Chondrocyte (in vitro differentiated cells): ENCODE data around the gene FGF22. TPM values are rescaled to one million over a fixed set of nuclear protein-coding genes. Genes with fewer than 3 reads are reported as not detected.
A peak's percentile ranks its signal among the peaks of the same experiment; 100 is the strongest.

Source experiments
- DNase-seq: peaks from one replicate; pipeline ENCODE4 v3.0.0; 2021; ENCODE audit warnings: mixed read lengths, low spot score
- H3K27ac Mint-ChIP-seq: one replicate; pipeline ENCODE4 v1.8.0; 2021; ENCODE audit warnings: mild to moderate bottlenecking, moderate library complexity, mixed read lengths; ENCODE audit not compliant: unreplicated experiment
- H3K27me3 Mint-ChIP-seq: 2 replicates; pipeline ENCODE4 v1.8.0; 2021; ENCODE audit warnings: low read depth, mixed read lengths
- H3K36me3 Mint-ChIP-seq: 2 replicates; pipeline ENCODE4 v1.8.0; 2021; ENCODE audit warnings: low read depth, mixed read lengths
- H3K4me1 Mint-ChIP-seq: 2 replicates; pipeline ENCODE4 v1.8.0; 2021; ENCODE audit warnings: low read depth, mild to moderate bottlenecking, mixed read lengths
- H3K4me3 Mint-ChIP-seq: one replicate; pipeline ENCODE4 v1.8.0; 2021; ENCODE audit warnings: mild to moderate bottlenecking, moderate library complexity, mixed read lengths; ENCODE audit not compliant: unreplicated experiment
- H3K9me3 Mint-ChIP-seq: 2 replicates; pipeline ENCODE4 v1.8.0; 2021; ENCODE audit warnings: low read depth, mixed read lengths
- CTCF ChIP-seq: fragments of 200-600 bp; sonication (generic); IDR thresholded peaks from 2 replicates; pipeline ENCODE4 v1.5.0; 2021; ENCODE audit warnings: antibody characterized with exemption, mild to moderate bottlenecking, moderate library complexity
- total RNA-seq: library from RNA; stranded (reverse); gene quantifications from 3 replicates; pipeline ENCODE4 v1.2.1, GENCODE V29; 2021

Gene FGF22
- total RNA-seq, 1 donor from 2014 or later: not detected

DNA sequence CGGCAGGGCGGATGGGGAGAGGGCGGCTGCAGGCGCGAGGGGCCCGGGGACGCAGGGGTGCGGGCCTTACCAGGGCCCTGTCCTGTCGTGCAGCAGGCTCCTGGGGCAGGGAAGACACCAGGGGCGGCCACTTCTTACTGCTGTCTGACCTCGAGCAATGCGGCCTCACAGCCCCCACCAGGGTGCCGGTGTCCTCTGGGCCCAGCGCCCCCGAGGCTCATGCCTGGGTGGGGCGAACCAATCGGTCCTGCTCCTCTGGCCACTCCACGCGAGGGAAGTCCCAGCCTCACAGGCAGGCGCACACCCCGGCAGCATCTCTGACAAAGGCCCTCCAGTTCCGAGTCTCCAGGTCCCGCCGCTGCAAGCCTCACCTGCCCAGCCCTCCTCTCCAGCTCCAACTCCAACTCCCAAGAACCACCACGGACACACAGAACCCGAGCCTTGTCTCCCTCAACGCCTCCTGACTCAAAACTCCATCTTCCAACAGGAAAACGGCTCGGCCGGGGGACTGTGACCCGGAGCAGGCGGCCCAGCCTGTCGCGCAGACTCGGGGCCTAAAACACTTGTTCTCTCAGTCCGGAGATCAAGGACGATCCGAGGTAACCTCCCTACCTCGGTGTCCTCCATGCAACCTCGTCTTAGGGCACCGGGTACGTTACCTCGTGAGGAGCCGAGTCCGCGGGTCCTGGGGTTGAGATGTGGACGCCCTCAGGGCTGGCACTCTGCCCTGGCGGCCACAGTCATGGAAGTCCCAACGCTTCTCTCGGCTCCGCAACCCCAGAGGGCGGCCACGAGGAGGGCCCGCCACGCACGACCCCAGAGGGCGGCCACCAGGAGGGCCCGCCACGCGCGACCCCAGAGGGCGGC is 6.5 kb downstream of the FGF22 start:
- H3K27me3 Mint-ChIP-seq: no peaks in the 10 kb centered on the region
- H3K4me3 Mint-ChIP-seq: no peak overlapping the region
- no peaks in the 10 kb centered on the region for H3K9me3 Mint-ChIP-seq
- no peak for TF ChIP-seq CTCF
- peak; percentile 90 for DNase-seq
- H3K4me1 Mint-ChIP-seq: no peaks in the 10 kb centered on the region
- peaks cover 8% of the 10 kb centered on the region for H3K36me3 Mint-ChIP-seq
- no peak overlapping the region for H3K27ac Mint-ChIP-seq

GRCh38 chr19:646779-647565 is 7.3 kb downstream of the FGF22 start:
- H3K27ac Mint-ChIP-seq: no peak overlapping the region
- H3K9me3 Mint-ChIP-seq: no peaks in the 10 kb centered on the region

DNA sequence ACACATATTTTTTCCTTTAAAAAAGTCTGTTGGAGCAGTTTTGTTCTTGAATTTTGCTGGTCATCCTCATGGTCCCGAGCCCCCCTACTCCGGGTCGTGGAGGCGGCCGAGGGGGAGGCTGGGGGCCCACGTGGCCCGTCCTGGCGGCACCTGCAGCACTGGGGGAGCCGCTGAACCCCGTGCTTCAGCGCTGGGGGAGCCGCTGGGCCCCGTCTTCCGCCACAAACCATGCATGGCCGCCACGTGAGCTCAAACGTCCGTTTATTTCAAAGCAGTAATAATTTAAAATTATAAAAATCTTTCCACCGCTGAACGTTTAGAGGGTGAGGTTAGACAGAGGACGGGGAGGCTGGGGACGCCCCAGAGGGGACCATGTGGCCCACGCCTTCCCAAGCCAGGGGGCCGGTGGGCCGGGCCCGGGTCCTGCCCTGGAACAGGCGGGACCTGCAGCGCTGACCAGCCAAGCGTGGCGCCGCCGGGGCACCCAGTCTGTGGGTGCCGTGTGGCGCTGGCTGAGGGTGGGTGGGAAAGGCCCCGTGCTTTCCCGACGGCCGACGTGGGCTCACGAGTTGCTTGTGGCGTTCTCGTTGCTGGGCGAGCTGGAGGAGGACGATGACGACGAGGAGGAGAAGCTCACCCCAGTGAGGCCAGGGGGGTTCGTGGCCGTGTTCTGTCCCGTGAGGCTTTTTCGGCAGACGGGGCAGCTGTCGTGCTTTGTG is 8.0 kb downstream of the FGF22 start:
- no peak for TF ChIP-seq CTCF
- Mint-ChIP-seq H3K4me3 (no peak overlapping the region), H3K36me3 (peaks cover 8% of the 10 kb centered on the region), H3K27ac (no peak overlapping the region), H3K27me3 (no peaks in the 10 kb centered on the region), H3K9me3 (no peaks in the 10 kb centered on the region), H3K4me1 (no peaks in the 10 kb centered on the region)
- DNase-seq: no peak

More at GRCh38 chr19:646779-647565, 7.3 kb downstream of the FGF22 start:
- H3K27me3 Mint-ChIP-seq: no peaks in the 10 kb centered on the region
- H3K36me3 Mint-ChIP-seq: peaks cover 8% of the 10 kb centered on the region
- H3K4me3 Mint-ChIP-seq: no peak overlapping the region
- no peak for TF ChIP-seq CTCF
- H3K4me1 Mint-ChIP-seq: no peaks in the 10 kb centered on the region
- DNase-seq: peak; percentile 88

- DNase-seq: peak; percentile 88
- Mint-ChIP-seq H3K4me1 (no peaks in the 10 kb centered on the region), H3K9me3 (no peaks in the 10 kb centered on the region), H3K27ac (no peak overlapping the region), H3K4me3 (no peak overlapping the region), H3K36me3 (peaks cover 8% of the 10 kb centered on the region), H3K27me3 (no peaks in the 10 kb centered on the region)
- TF ChIP-seq CTCF: no peak
Measured at GRCh38 chr19:648305-648704, 8.6 kb downstream of the FGF22 start.
